ENCODE data around the gene ATP6AP2.
A peak's percentile ranks its signal among the peaks of the same experiment; 100 is the strongest.

DNA sequence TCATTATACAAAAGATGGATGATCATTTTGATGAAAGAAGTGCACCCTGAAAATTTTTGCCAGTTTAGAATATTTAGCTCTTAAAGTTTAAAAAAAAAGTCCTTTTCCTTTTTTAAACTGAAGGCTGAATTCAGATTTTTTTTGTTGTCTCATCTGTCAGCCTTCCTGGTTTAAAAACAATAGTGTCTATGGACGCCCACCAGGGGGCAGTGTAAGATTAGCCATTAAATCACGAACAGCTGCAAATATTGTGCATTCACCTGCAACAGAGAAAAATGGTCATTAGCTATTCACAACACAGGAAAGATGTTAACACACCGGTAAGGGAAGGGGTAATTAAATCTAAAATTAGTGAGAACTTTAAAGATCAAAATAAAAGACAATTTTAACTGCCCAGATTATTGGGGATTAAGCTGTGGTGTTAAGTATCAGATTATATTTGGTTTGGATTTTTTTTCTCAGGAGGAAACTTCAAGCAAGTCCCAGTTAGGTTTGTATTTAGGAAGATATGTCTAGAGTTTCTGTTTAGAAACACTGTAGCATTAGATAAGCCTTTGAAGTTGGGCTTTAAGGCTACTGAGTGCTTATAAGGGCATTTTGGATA is 71.0 kb downstream of the ATP6AP2 start:
- TF ChIP-seq, protein P1, sequence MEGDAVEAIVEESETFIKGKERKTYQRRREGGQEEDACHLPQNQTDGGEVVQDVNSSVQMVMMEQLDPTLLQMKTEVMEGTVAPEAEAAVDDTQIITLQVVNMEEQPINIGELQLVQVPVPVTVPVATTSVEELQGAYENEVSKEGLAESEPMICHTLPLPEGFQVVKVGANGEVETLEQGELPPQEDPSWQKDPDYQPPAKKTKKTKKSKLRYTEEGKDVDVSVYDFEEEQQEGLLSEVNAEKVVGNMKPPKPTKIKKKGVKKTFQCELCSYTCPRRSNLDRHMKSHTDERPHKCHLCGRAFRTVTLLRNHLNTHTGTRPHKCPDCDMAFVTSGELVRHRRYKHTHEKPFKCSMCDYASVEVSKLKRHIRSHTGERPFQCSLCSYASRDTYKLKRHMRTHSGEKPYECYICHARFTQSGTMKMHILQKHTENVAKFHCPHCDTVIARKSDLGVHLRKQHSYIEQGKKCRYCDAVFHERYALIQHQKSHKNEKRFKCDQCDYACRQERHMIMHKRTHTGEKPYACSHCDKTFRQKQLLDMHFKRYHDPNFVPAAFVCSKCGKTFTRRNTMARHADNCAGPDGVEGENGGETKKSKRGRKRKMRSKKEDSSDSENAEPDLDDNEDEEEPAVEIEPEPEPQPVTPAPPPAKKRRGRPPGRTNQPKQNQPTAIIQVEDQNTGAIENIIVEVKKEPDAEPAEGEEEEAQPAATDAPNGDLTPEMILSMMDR (optimal IDR thresholded peaks at IDR 0.05 in 1 of 3, IDR thresholded peaks at IDR 0.05 in 1 of 3, conservative IDR thresholded peaks at IDR 0.05 in 1 of 3; ENCODE audit: extremely low read depth in 1 of 3, insufficient read depth in 2 of 3, low read length in 3 of 3) = peak; percentile 52 to 61 (median 61)
- no peak for TF ChIP-seq EZH2 (IDR thresholded peaks at IDR 0.05; ENCODE audit: low read length)
